Neural crest cell (in vitro differentiated cells): ENCODE data around the gene PSD. TPM values are rescaled to one million over a fixed set of nuclear protein-coding genes. Genes with fewer than 3 reads are reported as not detected.

Experiments
- DNase-seq: peaks from one replicate; pipeline ENCODE4 v3.0.0; 2021; ENCODE audit warnings: low read depth, mixed read lengths, low spot score
- H3K27ac Mint-ChIP-seq: one replicate; pipeline ENCODE4 v1.8.0; 2021; ENCODE audit warnings: mild to moderate bottlenecking, mixed read lengths; ENCODE audit not compliant: unreplicated experiment
- H3K27me3 Mint-ChIP-seq: 2 replicates; pipeline ENCODE4 v1.8.0; 2021; ENCODE audit warnings: low read depth, mild to moderate bottlenecking, mixed read lengths
- H3K36me3 Mint-ChIP-seq: 2 replicates; pipeline ENCODE4 v1.8.0; 2021; ENCODE audit warnings: low read depth, mild to moderate bottlenecking, mixed read lengths
- H3K4me1 Mint-ChIP-seq: 2 replicates; pipeline ENCODE4 v1.8.0; 2021; ENCODE audit warnings: mixed read lengths
- H3K4me3 Mint-ChIP-seq: one replicate; pipeline ENCODE4 v1.8.0; 2021; ENCODE audit warnings: mild to moderate bottlenecking, mixed read lengths
- H3K9me3 Mint-ChIP-seq: 2 replicates; pipeline ENCODE4 v1.8.0; 2021; ENCODE audit warnings: mixed read lengths
- CTCF ChIP-seq: fragments of 200-600 bp; sonication (generic); conservative IDR thresholded peaks from 2 replicates; pipeline ENCODE4 v1.5.0; 2021; ENCODE audit warnings: antibody characterized with exemption, mild to moderate bottlenecking
- total RNA-seq: library from RNA; stranded (reverse); gene quantifications from 2 replicates; pipeline ENCODE4 v1.2.1, GENCODE V29; 2021

Gene PSD
- total RNA-seq, 1 donor from 2014 or later: 37.4 TPM

GRCh38 chr10:102408728-102409603, 9.6 kb downstream of the PSD start:
- peak overlapping the region; percentile 87 for H3K4me3 Mint-ChIP-seq

GRCh38 chr10:102408131-102408727, 10.4 kb downstream of the PSD start:
- no peak for DNase-seq
- H3K27ac Mint-ChIP-seq: no peak overlapping the region
- no peaks in the 10 kb centered on the region for H3K36me3 Mint-ChIP-seq
- H3K9me3 Mint-ChIP-seq: no peaks in the 10 kb centered on the region
- no peak for TF ChIP-seq CTCF
- peak overlapping the region; percentile 87 for H3K4me3 Mint-ChIP-seq
- peaks cover 54% of the 10 kb centered on the region for H3K4me1 Mint-ChIP-seq
- H3K27me3 Mint-ChIP-seq: peaks cover 18% of the 10 kb centered on the region

More at GRCh38 chr10:102408728-102409603, 9.6 kb downstream of the PSD start:
- Mint-ChIP-seq H3K4me1 (peaks cover 62% of the 10 kb centered on the region), H3K27me3 (peaks cover 18% of the 10 kb centered on the region), H3K9me3 (no peaks in the 10 kb centered on the region), H3K27ac (no peak overlapping the region), H3K36me3 (no peaks in the 10 kb centered on the region)
- no peak for TF ChIP-seq CTCF
- DNase-seq: peak; percentile 43

- H3K4me1 Mint-ChIP-seq: peaks cover 48% of the 10 kb centered on the region
- H3K27me3 Mint-ChIP-seq: peaks cover 18% of the 10 kb centered on the region
- H3K36me3 Mint-ChIP-seq: no peaks in the 10 kb centered on the region
- H3K27ac Mint-ChIP-seq: no peak overlapping the region
- peak overlapping the region; percentile 79 for H3K4me3 Mint-ChIP-seq
- H3K9me3 Mint-ChIP-seq: no peaks in the 10 kb centered on the region
- no peak for DNase-seq
- TF ChIP-seq CTCF: no peak
These were observed 11.0 kb downstream of the PSD start for GRCh38 chr10:102407425-102408130.

GRCh38 chr10:102406815-102407214, 11.8 kb downstream of the PSD start:
- Mint-ChIP-seq H3K9me3 (no peaks in the 10 kb centered on the region), H3K27me3 (peaks cover 18% of the 10 kb centered on the region), H3K27ac (no peak overlapping the region), H3K4me1 (peaks cover 40% of the 10 kb centered on the region), H3K4me3 (peak overlapping the region; percentile 79), H3K36me3 (no peaks in the 10 kb centered on the region)
- no peak for DNase-seq
- no peak for TF ChIP-seq CTCF

- no peak overlapping the region for H3K27ac Mint-ChIP-seq
- DNase-seq: no peak
- H3K9me3 Mint-ChIP-seq: no peaks in the 10 kb centered on the region
- no peak for TF ChIP-seq CTCF
- H3K4me3 Mint-ChIP-seq: peak overlapping the region; percentile 67
- peaks cover 11% of the 10 kb centered on the region for H3K27me3 Mint-ChIP-seq
- peaks cover 30% of the 10 kb centered on the region for H3K4me1 Mint-ChIP-seq
- no peaks in the 10 kb centered on the region for H3K36me3 Mint-ChIP-seq
These were observed 13.0 kb downstream of the PSD start for GRCh38 chr10:102405632-102406031.
